Prostate gland (tissue), 2 donors: ENCODE results near the gene PCDHGA8.
A peak's percentile ranks its signal among the peaks of the same experiment; 100 is the strongest.

Source experiments
- CTCF ChIP-seq, 4 experiments: fragments of 200-600 bp in 2 of 4; fragments of 450-650 bp in 2 of 4; sonication (generic) in 2 of 4; IDR thresholded peaks; 1 replicate in 3 of 4; 2 replicates in 1 of 4; pipeline ENCODE4 v1.5.1; 2016 to 2019; ENCODE audit warnings: antibody characterized with exemption in 4 of 4, mild to moderate bottlenecking in 2 of 4, moderate library complexity in 2 of 4
- POLR2A ChIP-seq: fragments of 450-650 bp; IDR thresholded peaks from one replicate; pipeline ENCODE4 v1.6.1; 2016; ENCODE audit warnings: antibody characterized with exemption, mild to moderate bottlenecking
- POLR2AphosphoS5 ChIP-seq: sonication (generic); formaldehyde crosslinking; IDR thresholded peaks from one replicate; pipeline ENCODE4 v1.6.1; 2017; ENCODE audit warnings: antibody characterized with exemption

- TF ChIP-seq CTCF (IDR thresholded peaks at IDR 0.05) (peak in 3 of 4 experiments; percentile 24 to 46 (median 38)), POLR2AphosphoS5 (peak; percentile 5), POLR2A (no peak)
Measured at GRCh38 chr5:141412854-141413539, 20.6 kb downstream of the PCDHGA8 start, which contains the start of gene PCDHGA10.
